Measurements from ENCODE around the gene B3GNT7. TPM values are rescaled to one million over a fixed set of nuclear protein-coding genes. Genes with fewer than 3 reads are reported as not detected.

B3GNT7 gene
- total and polyA plus RNA-seq, 4 experiments from 2014 or later = not detected

- Mint-ChIP-seq H3K36me3 (peaks cover 2 to 17% of the 10 kb centered on the region in 2 donors), H3K27me3 (peaks cover 0 to 9% of the 10 kb centered on the region in 2 donors), H3K27ac (no peak overlapping the region), H3K4me1 (peaks cover 0 to 4% (median under 1%) of the 10 kb centered on the region in 4 donors), H3K4me3 (no peak overlapping the region), H3K9me3 (peaks cover 9 to 22% (median 15%) of the 10 kb centered on the region in 8 donors)
- POLR2A ChIA-PET (ENCODE audit: partially characterized antibody) = no interaction called here
- intact Hi-C loops (cut with micrococcal nuclease) = no loop called here
- H3K27ac ChIP-seq (ENCODE audit: low read depth, low read length) = no peak overlapping the region
- no peaks in the 10 kb centered on the region for H3K27me3 ChIP-seq (ENCODE audit: insufficient read depth, low read length)
- no peaks in the 10 kb centered on the region for H3K9me3 ChIP-seq (ENCODE audit: control insufficient read depth in 1 of 2, low read length in 2 of 2)
- H3K4me3 ChIP-seq (ENCODE audit: low read length in 2 of 2) = no peak overlapping the region
- CTCF ChIA-PET (ENCODE audit: partially characterized antibody) = no interaction called here
- DNase-seq = no peak
- no peaks in the 10 kb centered on the region for H3K4me1 ChIP-seq (ENCODE audit: insufficient read depth, low read length)
- H3K36me3 ChIP-seq (ENCODE audit: insufficient read depth, low read length) = no peaks in the 10 kb centered on the region
Measured at GRCh38 chr2:231431606-231432005, 36.1 kb downstream of the B3GNT7 start.

- Histone ChIP-seq H3K4me3 (ENCODE audit: low read length in 2 of 2) (no peak overlapping the region), H3K9me3 (ENCODE audit: control insufficient read depth in 1 of 2, low read length in 2 of 2) (no peaks in the 10 kb centered on the region), H3K4me1 (ENCODE audit: insufficient read depth, low read length) (no peaks in the 10 kb centered on the region), H3K36me3 (ENCODE audit: insufficient read depth, low read length) (no peaks in the 10 kb centered on the region), H3K27ac (ENCODE audit: low read depth, low read length) (no peak overlapping the region), H3K27me3 (ENCODE audit: insufficient read depth, low read length) (no peaks in the 10 kb centered on the region)
- intact Hi-C loops (cut with micrococcal nuclease) = no loop called here
- Mint-ChIP-seq H3K27me3 (peaks cover 0 to 9% of the 10 kb centered on the region in 2 donors), H3K4me3 (no peak overlapping the region), H3K9me3 (peaks cover 9 to 22% (median 15%) of the 10 kb centered on the region in 8 donors), H3K27ac (peak overlapping the region in 1 of 7 donors; percentile 79), H3K36me3 (peaks cover 2 to 17% of the 10 kb centered on the region in 2 donors), H3K4me1 (peaks cover 0 to 4% (median 0%) of the 10 kb centered on the region in 4 donors)
- ChIA-PET POLR2A (ENCODE audit: partially characterized antibody) (no interaction called here), CTCF (ENCODE audit: partially characterized antibody) (no interaction called here)
- no peak for DNase-seq
Measured at GRCh38 chr2:231433990-231434389, 38.5 kb downstream of the B3GNT7 start.

GRCh38 chr2:231436957-231437356 is 41.4 kb downstream of the B3GNT7 start:
- ChIA-PET POLR2A (ENCODE audit: partially characterized antibody) (no interaction called here), CTCF (ENCODE audit: partially characterized antibody) (no interaction called here)
- peaks cover 0 to under 1% of the 10 kb centered on the region in 2 donors for H3K27me3 Mint-ChIP-seq
- H3K27ac Mint-ChIP-seq = no peak overlapping the region
- H3K27ac ChIP-seq (ENCODE audit: low read depth, low read length) = no peak overlapping the region
- H3K9me3 ChIP-seq (ENCODE audit: control insufficient read depth in 1 of 2, low read length in 2 of 2) = no peaks in the 10 kb centered on the region
- peaks cover 0 to 4% (median under 1%) of the 10 kb centered on the region in 4 donors for H3K4me1 Mint-ChIP-seq
- no peak for DNase-seq
- H3K4me3 ChIP-seq (ENCODE audit: low read length in 2 of 2) = no peak overlapping the region
- H3K4me1 ChIP-seq (ENCODE audit: insufficient read depth, low read length) = no peaks in the 10 kb centered on the region
- H3K27me3 ChIP-seq (ENCODE audit: insufficient read depth, low read length) = no peaks in the 10 kb centered on the region
- H3K36me3 ChIP-seq (ENCODE audit: insufficient read depth, low read length) = no peaks in the 10 kb centered on the region
- H3K36me3 Mint-ChIP-seq = peaks cover 0 to 1% of the 10 kb centered on the region in 2 donors
- H3K4me3 Mint-ChIP-seq = no peak overlapping the region
- peaks cover 1 to 3% (median 2%) of the 10 kb centered on the region in 8 donors for H3K9me3 Mint-ChIP-seq
- intact Hi-C loops (cut with micrococcal nuclease) = no loop called here

- Histone ChIP-seq H3K4me1 (ENCODE audit: insufficient read depth, low read length) (no peaks in the 10 kb centered on the region), H3K9me3 (ENCODE audit: control insufficient read depth in 1 of 2, low read length in 2 of 2) (no peaks in the 10 kb centered on the region), H3K4me3 (ENCODE audit: low read length in 2 of 2) (no peak overlapping the region), H3K27me3 (ENCODE audit: insufficient read depth, low read length) (no peaks in the 10 kb centered on the region), H3K27ac (ENCODE audit: low read depth, low read length) (no peak overlapping the region), H3K36me3 (ENCODE audit: insufficient read depth, low read length) (peaks cover 20% of the 10 kb centered on the region)
- H3K36me3 Mint-ChIP-seq = peaks cover 2 to 22% of the 10 kb centered on the region in 2 donors
- ChIA-PET POLR2A (ENCODE audit: partially characterized antibody) (interaction anchor here (7.4 kb wide), 1 partner anchor 14 kb away, joined by 99 read pairs; the partner anchor contains the start of gene NCL), CTCF (ENCODE audit: partially characterized antibody) (interaction anchor here (1.2 kb wide), 1 partner anchor 345 kb away, joined by 4 read pairs; no protein-coding TSS in a partner anchor)
- no peak overlapping the region for H3K27ac Mint-ChIP-seq
- peaks cover 0 to 9% (median 6%) of the 10 kb centered on the region in 4 donors for H3K4me1 Mint-ChIP-seq
- DNase-seq = no peak
- no peaks in the 10 kb centered on the region for H3K27me3 Mint-ChIP-seq
- peaks cover 0 to 4% (median 0%) of the 10 kb centered on the region in 8 donors for H3K9me3 Mint-ChIP-seq
- no peak overlapping the region for H3K4me3 Mint-ChIP-seq
- intact Hi-C loops (cut with micrococcal nuclease) = loop anchor here (5.0 kb wide), 2 partner anchors 202 to 627 kb away; no protein-coding TSS in a partner anchor
Measured at GRCh38 chr2:231449503-231450054, 54.1 kb downstream of the B3GNT7 start.

GRCh38 chr2:231450548-231450989 is 55.1 kb downstream of the B3GNT7 start:
- H3K27ac ChIP-seq (ENCODE audit: low read depth, low read length) = no peak overlapping the region
- H3K36me3 ChIP-seq (ENCODE audit: insufficient read depth, low read length) = peaks cover 30% of the 10 kb centered on the region
- H3K27me3 ChIP-seq (ENCODE audit: insufficient read depth, low read length) = no peaks in the 10 kb centered on the region
- no peaks in the 10 kb centered on the region for H3K27me3 Mint-ChIP-seq
- POLR2A ChIA-PET (ENCODE audit: partially characterized antibody) = interaction anchor here (7.4 kb wide), 1 partner anchor 13 kb away, joined by 99 read pairs; the partner anchor contains the start of gene NCL
- no peaks in the 10 kb centered on the region for H3K9me3 ChIP-seq (ENCODE audit: control insufficient read depth in 1 of 2, low read length in 2 of 2)
- H3K4me1 ChIP-seq (ENCODE audit: insufficient read depth, low read length) = no peaks in the 10 kb centered on the region
- H3K4me3 Mint-ChIP-seq = no peak overlapping the region
- H3K4me1 Mint-ChIP-seq = peaks cover 2 to 11% (median 6%) of the 10 kb centered on the region in 4 donors
- DNase-seq = no peak
- no peak overlapping the region for H3K4me3 ChIP-seq (ENCODE audit: low read length in 2 of 2)
- peaks cover 10 to 32% of the 10 kb centered on the region in 2 donors for H3K36me3 Mint-ChIP-seq
- intact Hi-C loops (cut with micrococcal nuclease) = loop anchor here (5.0 kb wide), 2 partner anchors 203 to 628 kb away; no protein-coding TSS in a partner anchor
- CTCF ChIA-PET (ENCODE audit: partially characterized antibody) = interaction anchor here (0.7 to 5.4 kb wide), 6 partner anchors 14 to 347 kb away, joined by 3 to 64 read pairs (median 8); partner anchors contain the start of gene NCL
- H3K27ac Mint-ChIP-seq = peak overlapping the region in 2 of 7 donors; percentile 15 to 47
- peaks cover 0 to 4% (median 0%) of the 10 kb centered on the region in 8 donors for H3K9me3 Mint-ChIP-seq

Small RNA genes lying within 50 kb of the gene (microRNA-seq; reads per million reads assigned to microRNA genes)
- not detected for gene MIR4777 (ENCODE audit: borderline microRNAs expressed, borderline number of aligned reads, borderline replicate concordance)

Other genes with a start within 250 kb of the B3GNT7 start
- gene ARMC9, start 197.1 kb upstream of the B3GNT7 start, total RNA-seq = 1 to 10 TPM; 1.1 to 1.4 TPM
- under 1 TPM in 1 of 2 donors, not detected in 1; 0.50 TPM for gene ARMC9, start 197.1 kb upstream of the B3GNT7 start, polyA plus RNA-seq
- gene NCL, start 68.8 kb downstream of the B3GNT7 start, total RNA-seq = 100 to 1,000 TPM; 380 to 390 TPM
- gene NCL, start 68.8 kb downstream of the B3GNT7 start, polyA plus RNA-seq = 100 to 1,000 TPM; 150 to 593 TPM
- not detected for gene NMUR1, start 134.7 kb downstream of the B3GNT7 start, total RNA-seq
- under 1 TPM in 1 of 2 donors, not detected in 1; 0.05 TPM for gene NMUR1, start 134.7 kb downstream of the B3GNT7 start, polyA plus RNA-seq
- not detected for gene TEX44, start 197.2 kb downstream of the B3GNT7 start, total RNA-seq
- gene TEX44, start 197.2 kb downstream of the B3GNT7 start, polyA plus RNA-seq = not detected